ENCODE data around the gene C1S.

DNA sequence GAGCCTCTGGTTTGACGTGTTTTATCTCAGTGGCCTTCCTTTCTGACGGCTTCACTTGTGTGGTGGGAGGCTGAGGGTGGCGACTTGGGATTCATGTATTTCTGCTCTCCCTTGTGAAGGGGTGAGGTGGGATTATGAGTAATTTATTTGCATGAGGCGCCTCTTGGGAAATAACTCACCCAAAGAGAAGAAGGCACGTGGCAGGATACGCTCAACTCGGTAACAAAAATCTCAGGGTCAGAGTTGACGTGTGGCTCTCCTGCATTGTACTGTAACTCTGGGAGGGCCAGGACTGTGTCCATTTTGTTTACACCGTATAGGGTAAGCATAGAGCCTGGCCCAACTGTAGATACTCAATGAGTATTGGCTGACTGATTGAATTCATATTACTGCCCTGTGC, 14.6 kb upstream of the C1S start:
- TF ChIP-seq, protein P1, sequence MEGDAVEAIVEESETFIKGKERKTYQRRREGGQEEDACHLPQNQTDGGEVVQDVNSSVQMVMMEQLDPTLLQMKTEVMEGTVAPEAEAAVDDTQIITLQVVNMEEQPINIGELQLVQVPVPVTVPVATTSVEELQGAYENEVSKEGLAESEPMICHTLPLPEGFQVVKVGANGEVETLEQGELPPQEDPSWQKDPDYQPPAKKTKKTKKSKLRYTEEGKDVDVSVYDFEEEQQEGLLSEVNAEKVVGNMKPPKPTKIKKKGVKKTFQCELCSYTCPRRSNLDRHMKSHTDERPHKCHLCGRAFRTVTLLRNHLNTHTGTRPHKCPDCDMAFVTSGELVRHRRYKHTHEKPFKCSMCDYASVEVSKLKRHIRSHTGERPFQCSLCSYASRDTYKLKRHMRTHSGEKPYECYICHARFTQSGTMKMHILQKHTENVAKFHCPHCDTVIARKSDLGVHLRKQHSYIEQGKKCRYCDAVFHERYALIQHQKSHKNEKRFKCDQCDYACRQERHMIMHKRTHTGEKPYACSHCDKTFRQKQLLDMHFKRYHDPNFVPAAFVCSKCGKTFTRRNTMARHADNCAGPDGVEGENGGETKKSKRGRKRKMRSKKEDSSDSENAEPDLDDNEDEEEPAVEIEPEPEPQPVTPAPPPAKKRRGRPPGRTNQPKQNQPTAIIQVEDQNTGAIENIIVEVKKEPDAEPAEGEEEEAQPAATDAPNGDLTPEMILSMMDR (tag by site-specific recombination; IDR thresholded peaks at IDR 0.05) = no peak
- TF ChIP-seq ZNF514 (tag by site-specific recombination; IDR thresholded peaks at IDR 0.05) = no peak
- TF ChIP-seq ZNF837 (tag by site-specific recombination; IDR thresholded peaks at IDR 0.05) = no peak
- TF ChIP-seq, protein P2, sequence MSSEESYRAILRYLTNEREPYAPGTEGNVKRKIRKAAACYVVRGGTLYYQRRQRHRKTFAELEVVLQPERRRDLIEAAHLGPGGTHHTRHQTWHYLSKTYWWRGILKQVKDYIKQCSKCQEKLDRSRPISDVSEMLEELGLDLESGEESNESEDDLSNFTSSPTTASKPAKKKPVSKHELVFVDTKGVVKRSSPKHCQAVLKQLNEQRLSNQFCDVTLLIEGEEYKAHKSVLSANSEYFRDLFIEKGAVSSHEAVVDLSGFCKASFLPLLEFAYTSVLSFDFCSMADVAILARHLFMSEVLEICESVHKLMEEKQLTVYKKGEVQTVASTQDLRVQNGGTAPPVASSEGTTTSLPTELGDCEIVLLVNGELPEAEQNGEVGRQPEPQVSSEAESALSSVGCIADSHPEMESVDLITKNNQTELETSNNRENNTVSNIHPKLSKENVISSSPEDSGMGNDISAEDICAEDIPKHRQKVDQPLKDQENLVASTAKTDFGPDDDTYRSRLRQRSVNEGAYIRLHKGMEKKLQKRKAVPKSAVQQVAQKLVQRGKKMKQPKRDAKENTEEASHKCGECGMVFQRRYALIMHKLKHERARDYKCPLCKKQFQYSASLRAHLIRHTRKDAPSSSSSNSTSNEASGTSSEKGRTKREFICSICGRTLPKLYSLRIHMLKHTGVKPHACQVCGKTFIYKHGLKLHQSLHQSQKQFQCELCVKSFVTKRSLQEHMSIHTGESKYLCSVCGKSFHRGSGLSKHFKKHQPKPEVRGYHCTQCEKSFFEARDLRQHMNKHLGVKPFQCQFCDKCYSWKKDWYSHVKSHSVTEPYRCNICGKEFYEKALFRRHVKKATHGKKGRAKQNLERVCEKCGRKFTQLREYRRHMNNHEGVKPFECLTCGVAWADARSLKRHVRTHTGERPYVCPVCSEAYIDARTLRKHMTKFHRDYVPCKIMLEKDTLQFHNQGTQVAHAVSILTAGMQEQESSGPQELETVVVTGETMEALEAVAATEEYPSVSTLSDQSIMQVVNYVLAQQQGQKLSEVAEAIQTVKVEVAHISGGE (tag by site-specific recombination; conservative IDR thresholded peaks at IDR 0.05; ENCODE audit: low read depth) = no peak
- TF ChIP-seq, protein P3, sequence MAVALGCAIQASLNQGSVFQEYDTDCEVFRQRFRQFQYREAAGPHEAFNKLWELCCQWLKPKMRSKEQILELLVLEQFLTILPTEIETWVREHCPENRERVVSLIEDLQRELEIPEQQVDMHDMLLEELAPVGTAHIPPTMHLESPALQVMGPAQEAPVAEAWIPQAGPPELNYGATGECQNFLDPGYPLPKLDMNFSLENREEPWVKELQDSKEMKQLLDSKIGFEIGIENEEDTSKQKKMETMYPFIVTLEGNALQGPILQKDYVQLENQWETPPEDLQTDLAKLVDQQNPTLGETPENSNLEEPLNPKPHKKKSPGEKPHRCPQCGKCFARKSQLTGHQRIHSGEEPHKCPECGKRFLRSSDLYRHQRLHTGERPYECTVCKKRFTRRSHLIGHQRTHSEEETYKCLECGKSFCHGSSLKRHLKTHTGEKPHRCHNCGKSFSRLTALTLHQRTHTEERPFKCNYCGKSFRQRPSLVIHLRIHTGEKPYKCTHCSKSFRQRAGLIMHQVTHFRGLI (tag by site-specific recombination; IDR thresholded peaks at IDR 0.05) = no peak
- no peak for TF ChIP-seq TCF7L2 (IDR thresholded peaks at IDR 0.05; ENCODE audit: borderline replicate concordance, low read depth, low read length)
- TF ChIP-seq, protein P4, sequence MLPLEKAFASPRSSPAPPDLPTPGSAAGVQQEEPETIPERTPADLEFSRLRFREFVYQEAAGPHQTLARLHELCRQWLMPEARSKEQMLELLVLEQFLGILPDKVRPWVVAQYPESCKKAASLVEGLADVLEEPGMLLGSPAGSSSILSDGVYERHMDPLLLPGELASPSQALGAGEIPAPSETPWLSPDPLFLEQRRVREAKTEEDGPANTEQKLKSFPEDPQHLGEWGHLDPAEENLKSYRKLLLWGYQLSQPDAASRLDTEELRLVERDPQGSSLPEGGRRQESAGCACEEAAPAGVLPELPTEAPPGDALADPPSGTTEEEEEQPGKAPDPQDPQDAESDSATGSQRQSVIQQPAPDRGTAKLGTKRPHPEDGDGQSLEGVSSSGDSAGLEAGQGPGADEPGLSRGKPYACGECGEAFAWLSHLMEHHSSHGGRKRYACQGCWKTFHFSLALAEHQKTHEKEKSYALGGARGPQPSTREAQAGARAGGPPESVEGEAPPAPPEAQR (tag by site-specific recombination; IDR thresholded peaks at IDR 0.05) = no peak
- no peak for TF ChIP-seq ZNF157 (tag by site-specific recombination; IDR thresholded peaks at IDR 0.05)
- TF ChIP-seq, protein P5, sequence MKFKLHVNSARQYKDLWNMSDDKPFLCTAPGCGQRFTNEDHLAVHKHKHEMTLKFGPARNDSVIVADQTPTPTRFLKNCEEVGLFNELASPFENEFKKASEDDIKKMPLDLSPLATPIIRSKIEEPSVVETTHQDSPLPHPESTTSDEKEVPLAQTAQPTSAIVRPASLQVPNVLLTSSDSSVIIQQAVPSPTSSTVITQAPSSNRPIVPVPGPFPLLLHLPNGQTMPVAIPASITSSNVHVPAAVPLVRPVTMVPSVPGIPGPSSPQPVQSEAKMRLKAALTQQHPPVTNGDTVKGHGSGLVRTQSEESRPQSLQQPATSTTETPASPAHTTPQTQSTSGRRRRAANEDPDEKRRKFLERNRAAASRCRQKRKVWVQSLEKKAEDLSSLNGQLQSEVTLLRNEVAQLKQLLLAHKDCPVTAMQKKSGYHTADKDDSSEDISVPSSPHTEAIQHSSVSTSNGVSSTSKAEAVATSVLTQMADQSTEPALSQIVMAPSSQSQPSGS (tag by site-specific recombination; IDR thresholded peaks at IDR 0.05; ENCODE audit: low read depth) = no peak
- no peak for TF ChIP-seq ZNF48 (tag by site-specific recombination; IDR thresholded peaks at IDR 0.05)
- no peak for TF ChIP-seq KLF16 (tag by site-specific recombination; IDR thresholded peaks at IDR 0.05)

Measured in HEK293 (cell line).